ENCODE data around the gene SLC39A5. TPM values are rescaled to one million over a fixed set of nuclear protein-coding genes. Genes with fewer than 3 reads are reported as not detected.

SLC39A5 gene
- total and polyA plus RNA-seq, 2 of the 13 experiments (the other 11 are each of a cell fraction or from before 2014, with no cell fraction given), result 59.7 to 101 TPM

- TF ChIP-seq HNRNPL (IDR thresholded peaks at IDR 0.05; ENCODE audit: low read depth, low read length) (no peak), DRAP1 (CRISPR knock-in tag; IDR thresholded peaks at IDR 0.05) (no peak), ZHX2 (IDR thresholded peaks at IDR 0.05; ENCODE audit: low read depth) (no peak), ZHX2 (CRISPR knock-in tag; IDR thresholded peaks at IDR 0.05; ENCODE audit: borderline replicate concordance) (peak; percentile 66; the same call in 1 of the 2 replicates), HBP1 (CRISPR knock-in tag; IDR thresholded peaks at IDR 0.05; ENCODE audit: low read depth) (no peak), PPARG (CRISPR knock-in tag; conservative IDR thresholded peaks at IDR 0.05) (no peak), ZNF10 (CRISPR knock-in tag; IDR thresholded peaks at IDR 0.05; ENCODE audit: borderline replicate concordance, low read depth) (no peak), ZBTB3 (CRISPR knock-in tag; IDR thresholded peaks at IDR 0.05; ENCODE audit: borderline replicate concordance, low read depth) (no peak), ARNT (IDR thresholded peaks at IDR 0.05) (no peak), RAD21 (CRISPR knock-in tag; IDR thresholded peaks at IDR 0.05) (peak; percentile 84), GPN1 (CRISPR knock-in tag; IDR thresholded peaks at IDR 0.05; ENCODE audit: borderline replicate concordance) (no peak), ZNF235 (CRISPR knock-in tag; IDR thresholded peaks at IDR 0.05; ENCODE audit: borderline replicate concordance) (peak; percentile 59; the same call in 1 of the 2 replicates), IKZF1 (IDR thresholded peaks at IDR 0.05) (no peak), NR2F2 (IDR thresholded peaks at IDR 0.05; ENCODE audit: borderline replicate concordance, low read depth) (no peak), ZNF737 (CRISPR knock-in tag; IDR thresholded peaks at IDR 0.05; ENCODE audit: borderline replicate concordance) (no peak), BRF2 (CRISPR knock-in tag; IDR thresholded peaks at IDR 0.05) (no peak), CEBPZ (IDR thresholded peaks at IDR 0.05; ENCODE audit: low read length) (no peak), SOX5 (CRISPR knock-in tag; IDR thresholded peaks at IDR 0.05; ENCODE audit: borderline replicate concordance) (no peak)
These were observed 28.4 kb downstream of the SLC39A5 start, which contains the start of gene ANKRD52 (continued) for GRCh38 chr12:56258068-56258819.

Measured in HepG2 (cell line).